Fibroblast of peridontal ligament (primary cell): ENCODE results near the gene ACAP3.

Experiments
- DNase-seq: peaks from one replicate; pipeline ENCODE4 v3.0.0-alpha.2; 2010; ENCODE audit errors: extremely low read depth

The ACAP3 gene

DNA sequence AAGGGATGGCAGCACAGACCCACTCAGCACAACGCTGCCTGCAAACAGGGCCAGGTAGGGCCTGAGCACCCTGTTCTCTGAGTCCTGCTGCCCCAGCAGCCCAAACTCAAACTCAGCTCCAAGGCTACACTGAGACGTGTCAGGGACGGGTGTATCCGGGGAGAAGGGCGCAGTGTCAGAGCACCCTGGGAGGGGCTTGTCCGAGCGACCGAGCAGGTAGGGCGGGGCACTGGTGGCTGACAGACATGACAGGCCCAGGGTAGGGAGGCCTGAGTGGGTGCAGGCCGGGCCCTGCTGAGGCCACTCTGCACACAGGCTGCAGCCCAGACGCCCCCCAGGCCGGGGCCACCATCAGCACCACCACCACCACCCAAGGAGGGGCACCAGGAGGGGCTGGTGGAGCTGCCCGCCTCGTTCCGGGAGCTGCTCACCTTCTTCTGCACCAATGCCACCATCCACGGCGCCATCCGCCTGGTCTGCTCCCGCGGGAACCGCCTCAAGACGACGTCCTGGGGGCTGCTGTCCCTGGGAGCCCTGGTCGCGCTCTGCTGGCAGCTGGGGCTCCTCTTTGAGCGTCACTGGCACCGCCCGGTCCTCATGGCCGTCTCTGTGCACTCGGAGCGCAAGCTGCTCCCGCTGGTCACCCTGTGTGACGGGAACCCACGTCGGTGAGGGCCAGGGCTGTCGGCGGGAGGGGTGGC lies 22.0 kb downstream of the ACAP3 start:
- DNase-seq = no peak

DNA sequence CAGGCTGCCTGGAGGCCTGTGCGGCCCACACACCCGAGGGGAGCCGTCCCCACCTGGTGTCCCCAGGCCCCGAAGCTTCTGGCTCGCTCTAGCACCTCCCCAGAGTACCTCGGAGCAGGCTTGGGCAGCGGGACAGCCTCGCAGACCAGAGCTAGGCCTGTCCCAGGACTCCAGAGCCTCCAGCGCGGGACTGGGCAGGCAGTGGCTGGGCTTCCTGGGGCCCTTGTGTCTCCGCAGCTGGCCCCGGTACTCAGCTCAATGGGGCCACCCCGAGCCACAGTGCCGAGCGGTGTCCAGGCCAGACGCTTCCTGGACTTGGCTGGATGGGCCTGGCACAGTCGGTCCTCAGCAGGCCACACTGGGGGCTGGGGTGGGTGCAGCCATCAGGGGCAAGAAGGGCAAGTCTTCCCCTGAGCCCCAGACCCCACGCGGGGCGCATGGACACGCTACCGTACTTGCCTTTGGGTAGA lies 22.6 kb downstream of the ACAP3 start:
- DNase-seq = no peak

DNA sequence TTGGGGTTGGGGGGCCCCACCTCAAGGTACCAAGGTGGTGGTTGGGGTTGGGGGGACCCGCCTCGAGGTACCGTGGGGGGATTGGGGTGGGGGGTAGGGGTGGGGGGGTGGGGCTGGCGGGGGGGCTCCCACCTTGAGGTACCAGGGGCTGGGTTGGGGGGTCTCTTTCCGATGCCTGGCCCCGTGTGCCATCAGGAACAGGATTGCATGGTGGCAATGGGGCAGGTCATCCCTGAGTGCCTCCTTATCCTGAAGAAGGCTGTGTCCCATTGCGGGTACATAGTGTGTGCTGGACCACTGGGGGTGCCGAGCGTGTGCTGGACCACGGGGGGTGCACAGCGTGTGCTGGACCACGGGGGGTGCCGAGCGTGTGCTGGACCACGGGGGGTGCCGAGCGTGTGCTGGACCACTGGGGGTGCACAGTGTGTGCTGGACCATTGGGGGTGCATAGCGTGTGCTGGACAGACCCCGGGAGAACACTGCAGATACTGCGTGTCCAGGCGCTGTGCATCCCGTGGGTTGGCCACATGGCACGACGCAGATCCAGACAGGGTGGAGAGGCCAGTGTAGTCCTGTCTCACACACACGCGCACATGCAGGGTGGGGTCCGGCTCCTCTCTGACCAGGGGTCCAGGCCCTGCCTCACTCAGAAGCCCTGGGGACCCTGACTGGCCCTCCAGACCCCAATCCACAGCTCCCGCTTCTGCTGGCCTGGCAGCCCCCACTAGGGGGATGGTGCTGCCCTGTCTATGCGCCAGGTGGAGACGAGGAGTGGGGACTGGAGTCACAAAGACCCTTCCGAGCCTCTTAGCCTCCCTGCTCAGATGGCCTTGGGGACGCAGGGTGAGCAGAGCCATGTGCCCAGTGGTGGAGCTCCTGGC lies 23.3 kb downstream of the ACAP3 start:
- no peak for DNase-seq

GRCh38 chr1:1283821-1284220 lies 23.9 kb downstream of the ACAP3 start:
- no peak for DNase-seq

GRCh38 chr1:1282998-1283397 lies 24.7 kb downstream of the ACAP3 start:
- no peak for DNase-seq

- DNase-seq = no peak
These were observed 26.0 kb downstream of the ACAP3 start for GRCh38 chr1:1281533-1282321.

DNA sequence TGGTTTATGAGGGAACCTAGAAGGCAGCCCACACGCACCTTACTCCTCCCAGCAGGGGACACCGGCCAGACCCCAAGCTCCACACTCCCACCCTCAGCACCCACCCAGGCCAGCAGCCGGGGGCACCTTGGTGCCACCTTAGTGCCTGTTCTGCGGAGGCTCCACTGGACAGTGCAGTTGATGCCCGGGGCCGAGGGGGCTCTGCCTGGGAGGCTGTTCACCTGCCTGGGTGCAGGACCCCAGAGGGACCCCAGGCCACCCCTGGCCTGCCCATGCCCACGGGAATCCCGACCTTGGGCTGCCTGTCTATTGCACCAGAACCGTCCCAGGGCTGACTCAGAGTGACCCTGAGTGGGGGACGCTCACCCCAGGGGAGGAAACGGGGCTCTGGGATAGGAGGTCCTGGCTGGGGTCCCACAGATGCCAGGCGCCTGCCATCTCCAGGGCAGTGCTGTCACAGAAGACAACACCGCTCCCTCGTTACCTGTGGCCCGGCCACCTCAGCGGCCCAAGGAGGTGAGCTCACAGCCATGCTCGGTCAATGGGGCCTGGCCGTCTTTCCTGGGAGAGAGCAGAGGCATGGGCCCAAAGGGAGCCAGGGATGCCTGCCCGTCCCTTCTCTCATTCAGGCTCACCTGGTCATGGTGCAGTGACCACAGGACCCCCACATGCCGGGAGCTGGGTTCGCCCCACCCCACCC lies 26.8 kb downstream of the ACAP3 start:
- no peak for DNase-seq

GRCh38 chr1:1279028-1279427 lies 28.7 kb downstream of the ACAP3 start:
- DNase-seq = no peak

DNA sequence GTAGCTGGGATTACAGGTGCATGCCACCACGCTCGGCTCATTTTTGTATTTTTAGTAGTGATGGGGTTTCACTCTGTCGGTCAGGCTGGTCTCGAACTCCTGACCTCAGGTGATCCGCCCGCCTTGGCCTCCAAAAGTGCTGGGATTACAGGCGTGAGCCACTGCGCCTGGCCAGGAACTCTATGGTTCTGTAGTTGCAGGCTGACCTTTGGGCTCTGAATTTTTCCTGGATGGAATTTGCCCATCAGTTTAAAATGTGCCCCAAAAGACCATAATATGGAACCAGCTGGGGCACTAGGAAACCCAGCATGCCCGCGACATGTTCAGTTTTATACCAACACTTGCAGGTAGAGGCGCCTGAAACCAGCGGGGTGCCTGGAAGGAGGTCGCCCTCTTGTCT lies 29.1 kb downstream of the ACAP3 start:
- no peak for DNase-seq

- peak; percentile 23 for DNase-seq
These were observed 31.9 kb downstream of the ACAP3 start for GRCh38 chr1:1275836-1276235.

DNA sequence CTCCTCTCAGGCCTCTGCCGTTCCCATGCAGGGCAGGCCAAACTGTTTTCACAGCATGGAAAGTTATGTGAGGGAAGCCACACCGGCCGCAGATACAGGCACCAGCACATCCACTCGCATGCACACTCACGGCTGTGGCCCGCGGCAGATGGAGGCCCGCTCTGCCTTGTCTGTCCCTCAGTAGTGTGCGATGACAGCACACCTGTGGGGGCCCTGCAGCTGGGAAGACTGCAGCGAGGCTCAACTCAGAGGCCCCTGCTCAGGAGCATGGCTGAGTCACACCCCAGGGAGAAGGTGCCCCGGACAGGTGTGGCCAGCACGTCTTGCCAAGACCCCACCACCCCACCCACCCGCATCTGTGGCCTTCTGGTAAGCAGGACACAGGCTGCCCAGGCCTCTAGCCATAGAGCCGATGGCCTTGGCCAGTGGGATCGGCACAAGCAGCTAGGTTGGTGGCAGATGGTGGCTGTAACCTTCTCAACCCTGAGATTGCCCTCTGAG lies 32.7 kb downstream of the ACAP3 start:
- DNase-seq = no peak

GRCh38 chr1:1274299-1274930 lies 33.3 kb downstream of the ACAP3 start:
- DNase-seq = no peak

GRCh38 chr1:1273512-1274298 lies 34.0 kb downstream of the ACAP3 start, which contains the start of gene UBE2J2:
Gene UBE2J2, minus strand, starts transcription at chr1:1273854. Its CDS starts 5,862 bp downstream, at chr1:1267992.
- DNase-seq = peak; percentile 84

DNA sequence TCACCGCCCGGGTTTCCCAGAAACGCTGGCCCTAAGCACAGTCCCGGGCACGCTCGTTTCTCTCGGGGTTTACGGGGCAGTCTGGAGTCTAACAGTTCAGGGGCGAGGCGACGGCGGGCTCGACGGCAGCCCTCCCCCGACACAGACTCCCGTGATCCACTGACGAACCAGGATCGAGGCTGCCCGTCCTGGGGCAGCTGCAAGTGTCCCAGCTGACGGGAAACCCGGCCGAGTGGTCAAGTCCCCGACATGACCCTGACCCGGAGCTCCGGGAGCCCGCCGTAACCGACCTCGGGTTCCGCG lies 34.6 kb downstream of the ACAP3 start:
- no peak for DNase-seq

GRCh38 chr1:1272341-1273208 lies 35.2 kb downstream of the ACAP3 start:
- no peak for DNase-seq

- DNase-seq = peak; percentile 32
These were observed 36.9 kb downstream of the ACAP3 start for GRCh38 chr1:1270813-1271212.

GRCh38 chr1:1268284-1268682 lies 39.4 kb downstream of the ACAP3 start:
- no peak for DNase-seq

GRCh38 chr1:1267488-1268283 lies 40.0 kb downstream of the ACAP3 start:
- no peak for DNase-seq
